ENCODE results near the gene USF1.
A peak's percentile ranks its signal among the peaks of the same experiment; 100 is the strongest.
"Not testable (repeated sequence)": the region's sequence is repeated elsewhere in the genome, so short reads cannot be mapped to it uniquely, and the experiment has no call there.

The USF1 gene

GRCh38 chr1:161076410-161076809 lies 30.6 kb upstream of the USF1 start:
- no peak for DNase-seq

- no peak for DNase-seq
Observed at GRCh38 chr1:161074676-161075368, 29.0 kb upstream of the USF1 start.

- no peak for DNase-seq
Observed at GRCh38 chr1:161073474-161074121, 27.8 kb upstream of the USF1 start.

- DNase-seq, result no peak
Observed at GRCh38 chr1:161072751-161073449, 27.1 kb upstream of the USF1 start.

- peak; percentile 67 for DNase-seq
Observed at GRCh38 chr1:161071886-161072371, 26.2 kb upstream of the USF1 start.

GRCh38 chr1:161070761-161071160 lies 25.0 kb upstream of the USF1 start:
- no peak for DNase-seq

GRCh38 chr1:161069731-161070270 lies 24.0 kb upstream of the USF1 start, which contains the start of gene ARHGAP30:
Gene ARHGAP30, minus strand, starts transcription at chr1:161069891. Its CDS starts 267 bp downstream, at chr1:161069624.
- DNase-seq, result peak; percentile 89

GRCh38 chr1:161069241-161069640 lies 23.5 kb upstream of the USF1 start:
- DNase-seq, result no peak

- peak; percentile 87 for DNase-seq
Observed at GRCh38 chr1:161068306-161069234, 22.8 kb upstream of the USF1 start.

- DNase-seq, result peak; percentile 33
Observed at GRCh38 chr1:161066694-161067093, 20.9 kb upstream of the USF1 start.

- DNase-seq, result not testable (repeated sequence)
Observed at GRCh38 chr1:161065681-161066080, 19.9 kb upstream of the USF1 start.

GRCh38 chr1:161063936-161064335 lies 18.2 kb upstream of the USF1 start:
- DNase-seq, result not testable (repeated sequence)

- DNase-seq, result no peak
Observed at GRCh38 chr1:161061419-161061818, 15.6 kb upstream of the USF1 start.

GRCh38 chr1:161059293-161059692 lies 13.5 kb upstream of the USF1 start:
- no peak for DNase-seq

GRCh38 chr1:161054805-161055204 lies 9.0 kb upstream of the USF1 start:
- no peak for DNase-seq

GRCh38 chr1:161054232-161054631 lies 8.5 kb upstream of the USF1 start:
- no peak for DNase-seq

- no peak for DNase-seq
Observed at GRCh38 chr1:161052899-161053298, 7.1 kb upstream of the USF1 start.

- no peak for DNase-seq
Observed at GRCh38 chr1:161051219-161051618, 5.4 kb upstream of the USF1 start.

- DNase-seq, result no peak
Observed at GRCh38 chr1:161048949-161049722, 3.4 kb upstream of the USF1 start.

- no peak for DNase-seq
Observed at GRCh38 chr1:161047436-161048420, 2.0 kb upstream of the USF1 start.
